T-cell (primary cell): ENCODE measurements around the gene RHOT2. TPM values are rescaled to one million over a fixed set of nuclear protein-coding genes. Genes with fewer than 3 reads are reported as not detected.

Experiments used
- ATAC-seq, 4 experiments: fragments of 200-7000 bp in 3 of 4; fragments of 150-1000 bp in 1 of 4; cut with Tn5 transposase; replicated peaks in 1 of 4; 1 replicate in 3 of 4; 2 replicates in 1 of 4; pipeline ENCODE4 v1.10.0; 2021; ENCODE audit warnings: moderate library complexity in 3 of 4, mild to moderate bottlenecking in 2 of 4, moderate number of reproducible peaks in 1 of 4
- CTCF ChIA-PET, 2 donors: fragments of 300-600 bp; sonication (Branson Sonifier 250); formaldehyde crosslinking; loops; one replicate each; lab custom pipeline; 2022; ENCODE audit warnings: antibody characterized with exemption in 2 of 2; lab: Charles Lee
- POLR2A ChIA-PET, 2 donors: fragments of 300-600 bp; sonication (Branson Sonifier 250); formaldehyde crosslinking; loops; one replicate each; lab custom pipeline; 2022; ENCODE audit warnings: antibody characterized with exemption in 2 of 2; lab: Charles Lee
- DNase-seq, 35 experiments: peaks; one replicate each; pipeline versions ENCODE4 v3.0.0 to v3.0.0-alpha.2; 2013 to 2023
- H3K27ac ChIP-seq: one replicate; pipeline ENCODE4 v1.5.1; 2013; ENCODE audit warnings: low read length
- H3K27me3 ChIP-seq, 2 experiments: replicated peaks in 1 of 2; 1 replicate in 1 of 2; 2 replicates in 1 of 2; pipeline versions ENCODE4 v1.6.1 to v1.7.0; 2013; ENCODE audit warnings: low read length in 1 of 2, mixed read lengths in 1 of 2; ENCODE audit not compliant: control insufficient read depth in 2 of 2, insufficient read depth in 2 of 2; ENCODE audit errors: extremely low read depth in 1 of 2
- H3K36me3 ChIP-seq, 2 donors: 1 replicate in 1 of 2; 2 replicates in 1 of 2; pipeline versions ENCODE4 v1.6.1 to v1.7.0; 2013; ENCODE audit warnings: low read length in 1 of 2; ENCODE audit not compliant: control insufficient read depth in 2 of 2, insufficient read depth in 1 of 2; ENCODE audit errors: extremely low read depth in 1 of 2
- H3K4me1 ChIP-seq, 2 experiments: 1 replicate in 1 of 2; 2 replicates in 1 of 2; pipeline versions ENCODE4 v1.6.1 to v1.7.0; 2013; ENCODE audit warnings: low read length in 2 of 2, mixed read lengths in 1 of 2; ENCODE audit not compliant: insufficient read depth in 2 of 2, control insufficient read depth in 1 of 2; ENCODE audit errors: extremely low read depth in 1 of 2
- H3K4me3 ChIP-seq, 2 donors: 1 replicate in 1 of 2; 2 replicates in 1 of 2; pipeline versions ENCODE4 v1.5.1 to v1.7.0; 2013; ENCODE audit warnings: mild to moderate bottlenecking in 2 of 2, low read length in 1 of 2, moderate library complexity in 1 of 2; ENCODE audit not compliant: control insufficient read depth in 1 of 2; ENCODE audit errors: extremely low read depth in 1 of 2
- H3K9me3 ChIP-seq: 2 replicates; pipeline ENCODE4 v1.7.0; 2013
- H3K27ac Mint-ChIP-seq, 2 donors: one replicate each; pipeline ENCODE4 v1.8.0; 2020 to 2021; ENCODE audit warnings: mild to moderate bottlenecking in 2 of 2, mixed read lengths in 2 of 2
- H3K27me3 Mint-ChIP-seq, 2 donors: one replicate each; pipeline ENCODE4 v1.8.0; 2021 to 2022; ENCODE audit warnings: mixed read lengths in 2 of 2
- H3K36me3 Mint-ChIP-seq: one replicate; pipeline ENCODE4 v1.8.0; 2021; ENCODE audit warnings: mixed read lengths
- H3K4me1 Mint-ChIP-seq, 3 donors: one replicate each; pipeline ENCODE4 v1.8.0; 2020 to 2022; ENCODE audit warnings: mixed read lengths in 3 of 3, mild to moderate bottlenecking in 1 of 3
- H3K4me3 Mint-ChIP-seq, 3 donors: one replicate each; pipeline ENCODE4 v1.8.0; 2020 to 2022; ENCODE audit warnings: mild to moderate bottlenecking in 3 of 3, mixed read lengths in 3 of 3, moderate library complexity in 3 of 3
- H3K9me3 Mint-ChIP-seq, 3 donors: one replicate each; pipeline ENCODE4 v1.8.0; 2020 to 2022; ENCODE audit warnings: mixed read lengths in 3 of 3
- WGBS: methylation state at CpG from one replicate; pipeline ENCODE4 v1.1.5; 2013; ENCODE audit warnings: missing lambda C conversion rate; ENCODE audit not compliant: insufficient coverage; 5-methylcytosine and 5-hydroxymethylcytosine counted together
- total RNA-seq, 35 experiments: library from RNA in 6 of 35; stranded (reverse) in 6 of 35; fragments of 120-200 nt in 1 of 35; gene quantifications; one replicate each; pipeline versions ENCODE4 v1.2.1 to v1.2.4 and lab custom pipeline; 2013 to 2026

The RHOT2 gene
- total RNA-seq, 5 donors from 2014 or later (not counting 1 experiment from before 2014, with no cell fraction given), result 181 to 320 (median 286) TPM

DNA sequence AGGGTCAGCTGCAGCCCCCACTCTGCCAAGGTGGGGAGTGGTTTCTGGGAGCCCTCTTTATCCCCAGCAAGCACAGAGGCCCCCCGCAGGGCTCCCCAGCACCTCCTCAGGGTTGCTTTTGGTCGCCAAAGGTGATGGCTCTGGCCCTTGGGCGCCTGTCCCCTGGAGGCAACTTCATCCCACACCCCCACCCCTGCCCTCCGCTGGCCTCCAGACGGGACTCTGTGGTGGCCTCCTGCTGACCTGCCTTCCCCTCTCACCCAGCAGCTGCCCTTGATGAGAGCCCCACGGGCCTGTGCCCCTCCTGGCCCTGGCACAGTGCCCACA lies 7.8 kb upstream of the RHOT2 start:
- ATAC-seq (peak in 1 of 4 experiments; percentile 6), DNase-seq (no peak)
- Histone ChIP-seq H3K4me3 (no peak overlapping the region), H3K4me1 (peaks cover 0 to 16% of the 10 kb centered on the region in 2 experiments), H3K27me3 (no peaks in the 10 kb centered on the region), H3K36me3 (no peaks in the 10 kb centered on the region), H3K27ac (no peak overlapping the region), H3K9me3 (no peaks in the 10 kb centered on the region)
- H3K27ac Mint-ChIP-seq, result no peak overlapping the region
- WGBS, result 82% methylated on average over 4 of the region's 6 CpGs
- H3K9me3 Mint-ChIP-seq, result no peaks in the 10 kb centered on the region
- CTCF ChIA-PET, result interaction anchor here in 1 of 2 donors (0.5 kb wide), 1 partner anchor 307 kb away, joined by 3 read pairs; the partner anchor contains the start of gene AXIN1
- peaks cover 0 to 7% (median 5%) of the 10 kb centered on the region in 3 donors for H3K4me1 Mint-ChIP-seq
- no peaks in the 10 kb centered on the region for H3K36me3 Mint-ChIP-seq
- H3K4me3 Mint-ChIP-seq, result no peak overlapping the region
- no peaks in the 10 kb centered on the region for H3K27me3 Mint-ChIP-seq
- POLR2A ChIA-PET, result no interaction called here

GRCh38 chr16:660459-661183 lies 7.3 kb upstream of the RHOT2 start:
- ATAC-seq (peak; percentile 67 to 83 (median 72)), DNase-seq (peak in 32 of 35 experiments; percentile 29 to 76 (median 56))
- peaks cover 0 to 16% of the 10 kb centered on the region in 2 experiments for H3K4me1 ChIP-seq
- Mint-ChIP-seq H3K27ac (no peak overlapping the region), H3K4me3 (no peak overlapping the region), H3K36me3 (no peaks in the 10 kb centered on the region), H3K9me3 (no peaks in the 10 kb centered on the region), H3K27me3 (no peaks in the 10 kb centered on the region), H3K4me1 (peaks cover 0 to 7% (median 5%) of the 10 kb centered on the region in 3 donors)
- H3K27me3 ChIP-seq, result no peaks in the 10 kb centered on the region
- POLR2A ChIA-PET, result no interaction called here
- no peaks in the 10 kb centered on the region for H3K9me3 ChIP-seq
- no peak overlapping the region for H3K27ac ChIP-seq
- CTCF ChIA-PET, result interaction anchor here in 1 of 2 donors (0.5 kb wide), 1 partner anchor 308 kb away, joined by 3 read pairs; the partner anchor contains the start of gene AXIN1
- no peaks in the 10 kb centered on the region for H3K36me3 ChIP-seq
- no peak overlapping the region for H3K4me3 ChIP-seq
- WGBS, result 64% methylated on average over 29 of the region's 43 CpGs

DNA sequence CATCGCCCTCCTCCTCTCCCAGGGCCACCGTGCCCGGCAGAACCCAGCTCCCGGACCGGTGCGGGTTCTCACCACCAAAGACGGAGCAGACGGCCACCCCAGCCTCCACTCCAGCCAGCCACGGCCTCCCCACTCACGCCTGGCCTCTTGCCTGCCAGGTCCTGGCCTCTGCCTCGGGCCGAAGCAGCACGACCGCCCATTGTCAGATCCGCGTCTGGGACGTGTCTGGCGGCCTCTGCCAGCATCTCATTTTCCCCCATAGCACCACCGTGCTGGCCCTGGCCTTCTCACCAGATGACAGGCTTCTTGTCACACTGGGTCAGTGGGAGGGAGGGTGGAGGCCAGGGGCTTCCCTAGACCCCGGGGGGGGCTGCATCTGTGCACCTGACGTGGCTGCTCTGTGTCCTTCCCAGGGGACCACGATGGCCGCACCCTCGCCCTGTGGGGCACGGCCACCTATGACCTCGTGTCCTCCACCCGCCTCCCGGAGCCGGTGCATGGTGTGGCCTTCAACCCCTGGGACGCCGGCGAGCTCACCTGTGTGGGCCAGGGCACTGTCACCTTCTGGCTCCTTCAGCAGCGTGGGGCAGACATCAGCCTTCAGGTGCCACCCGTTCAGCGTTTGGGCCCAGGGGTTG lies 6.6 kb upstream of the RHOT2 start:
- no peak overlapping the region for H3K27ac ChIP-seq
- POLR2A ChIA-PET, result no interaction called here
- peaks cover 0 to 7% (median 5%) of the 10 kb centered on the region in 3 donors for H3K4me1 Mint-ChIP-seq

GRCh38 chr16:662095-662494 lies 5.8 kb upstream of the RHOT2 start:
- no peak overlapping the region for H3K4me3 Mint-ChIP-seq
- CTCF ChIA-PET, result no interaction called here
- peaks cover 3 to 24% of the 10 kb centered on the region in 2 experiments for H3K4me1 ChIP-seq

More for the DNA sequence above, 6.6 kb upstream of the RHOT2 start:
- H3K9me3 ChIP-seq, result no peaks in the 10 kb centered on the region
- no peaks in the 10 kb centered on the region for H3K27me3 ChIP-seq
- DNase-seq (no peak), ATAC-seq (no peak)
- 79% methylated on average over 22 of the region's 35 CpGs for WGBS
- no peak overlapping the region for H3K4me3 ChIP-seq
- H3K36me3 ChIP-seq, result no peaks in the 10 kb centered on the region
- H3K36me3 Mint-ChIP-seq, result no peaks in the 10 kb centered on the region
- H3K9me3 Mint-ChIP-seq, result no peaks in the 10 kb centered on the region
- H3K4me3 Mint-ChIP-seq, result no peak overlapping the region
- CTCF ChIA-PET, result no interaction called here
- H3K27ac Mint-ChIP-seq, result no peak overlapping the region
- peaks cover 0 to 16% of the 10 kb centered on the region in 2 experiments for H3K4me1 ChIP-seq
- no peaks in the 10 kb centered on the region for H3K27me3 Mint-ChIP-seq

GRCh38 chr16:662597-662996 lies 5.3 kb upstream of the RHOT2 start:
- Mint-ChIP-seq H3K27ac (no peak overlapping the region), H3K4me1 (peaks cover 0 to 13% (median 7%) of the 10 kb centered on the region in 3 donors), H3K27me3 (no peaks in the 10 kb centered on the region), H3K4me3 (no peak overlapping the region), H3K36me3 (no peaks in the 10 kb centered on the region), H3K9me3 (no peaks in the 10 kb centered on the region)
- H3K27me3 ChIP-seq, result no peaks in the 10 kb centered on the region
- peaks cover 3 to 29% of the 10 kb centered on the region in 2 experiments for H3K4me1 ChIP-seq
- 94% methylated on average over 21 of the region's 21 CpGs for WGBS
- H3K4me3 ChIP-seq, result no peak overlapping the region
- no peak for ATAC-seq
- no peak for DNase-seq
- ChIA-PET POLR2A (no interaction called here), CTCF (no interaction called here)
- H3K9me3 ChIP-seq, result no peaks in the 10 kb centered on the region
- no peak overlapping the region for H3K27ac ChIP-seq
- no peaks in the 10 kb centered on the region for H3K36me3 ChIP-seq

More at GRCh38 chr16:662095-662494, 5.8 kb upstream of the RHOT2 start:
- POLR2A ChIA-PET, result no interaction called here
- Histone ChIP-seq H3K36me3 (no peaks in the 10 kb centered on the region), H3K27ac (no peak overlapping the region), H3K27me3 (no peaks in the 10 kb centered on the region), H3K4me3 (no peak overlapping the region), H3K9me3 (no peaks in the 10 kb centered on the region)
- Mint-ChIP-seq H3K27me3 (no peaks in the 10 kb centered on the region), H3K9me3 (no peaks in the 10 kb centered on the region), H3K27ac (no peak overlapping the region), H3K36me3 (no peaks in the 10 kb centered on the region), H3K4me1 (peaks cover 0 to 10% (median 5%) of the 10 kb centered on the region in 3 donors)
- DNase-seq (no peak), ATAC-seq (no peak)
- 96% methylated on average over 19 of the region's 19 CpGs for WGBS

DNA sequence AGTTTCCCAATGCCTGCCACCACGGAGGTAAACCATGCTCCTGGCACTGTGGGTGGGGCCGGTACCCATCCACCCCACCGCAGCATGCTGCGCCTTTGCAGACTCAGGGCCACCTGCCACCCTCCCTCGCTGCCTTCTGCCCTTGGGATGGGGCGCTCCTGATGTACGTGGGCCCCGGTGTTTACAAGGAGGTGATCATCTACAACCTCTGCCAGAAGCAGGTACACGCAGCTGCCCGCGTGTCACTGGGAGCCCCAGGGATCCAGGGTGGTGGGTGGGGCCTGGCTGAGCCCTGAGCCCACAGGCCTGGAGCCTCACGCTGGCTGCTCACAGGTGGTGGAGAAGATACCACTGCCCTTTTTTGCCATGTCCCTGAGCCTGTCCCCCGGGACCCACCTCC lies 1.4 kb upstream of the RHOT2 start:
- no peaks in the 10 kb centered on the region for H3K9me3 ChIP-seq
- Mint-ChIP-seq H3K36me3 (peaks cover 3% of the 10 kb centered on the region), H3K4me1 (peaks cover 0 to 13% (median 11%) of the 10 kb centered on the region in 3 donors), H3K4me3 (peak overlapping the region in 1 of 3 donors; percentile 73), H3K9me3 (no peaks in the 10 kb centered on the region), H3K27me3 (no peaks in the 10 kb centered on the region), H3K27ac (no peak overlapping the region)
- no peak overlapping the region for H3K4me3 ChIP-seq
- peak overlapping the region; percentile 74 for H3K27ac ChIP-seq
- H3K36me3 ChIP-seq, result peaks cover 4 to 27% of the 10 kb centered on the region in 2 donors
- WGBS, result 91% methylated on average over 13 of the region's 13 CpGs
- DNase-seq (no peak), ATAC-seq (no peak)
- H3K27me3 ChIP-seq, result no peaks in the 10 kb centered on the region
- peaks cover 3 to 27% of the 10 kb centered on the region in 2 experiments for H3K4me1 ChIP-seq
- ChIA-PET POLR2A (no interaction called here), CTCF (no interaction called here)
